Keratinocyte (primary cell): ENCODE data around the gene ATP8A1. TPM values are rescaled to one million over a fixed set of nuclear protein-coding genes. Genes with fewer than 3 reads are reported as not detected.

Source experiments
- DNase-seq: peaks from one replicate; pipeline ENCODE4 v3.0.0-alpha.2; 2011; ENCODE audit warnings: low read depth, missing footprints, low spot score
- FAIRE-seq: peaks from 2 replicates; lab custom pipeline; 2011; peaks lifted over from hg19 to GRCh38; lab: Jason Lieb, UNC
- H2AFZ ChIP-seq: 2 replicates; pipeline ENCODE4 v1.6.0; 2012; ENCODE audit warnings: low read length, control low read depth, inconsistent platforms; ENCODE audit not compliant: control insufficient read depth
- H3K27ac ChIP-seq: 2 replicates; pipeline ENCODE4 v1.5.1; 2011; ENCODE audit warnings: low read length; ENCODE audit not compliant: control insufficient read depth, insufficient read depth
- H3K27me3 ChIP-seq: 3 replicates; pipeline ENCODE4 v1.6.0; 2011; ENCODE audit warnings: low read length; ENCODE audit not compliant: control insufficient read depth, insufficient read depth; ENCODE audit errors: extremely low read depth
- H3K36me3 ChIP-seq, 2 experiments: 2 replicates in 1 of 2; 3 replicates in 1 of 2; pipeline ENCODE4 v1.5.1; 2011; ENCODE audit warnings: low read length in 2 of 2, mild to moderate bottlenecking in 1 of 2; ENCODE audit not compliant: control insufficient read depth in 2 of 2, insufficient read depth in 2 of 2; ENCODE audit errors: extremely low read depth in 1 of 2
- H3K4me1 ChIP-seq: 3 replicates; pipeline ENCODE4 v1.5.1; 2011; ENCODE audit warnings: low read length; ENCODE audit not compliant: control insufficient read depth, insufficient read depth; ENCODE audit errors: extremely low read depth
- H3K4me2 ChIP-seq: 3 replicates; pipeline ENCODE4 v1.6.0; 2011; ENCODE audit warnings: low read depth, low read length; ENCODE audit not compliant: control insufficient read depth, insufficient read depth; ENCODE audit errors: extremely low read depth
- H3K4me3 ChIP-seq, 3 experiments: fragments of 200-600 bp in 1 of 3; sonication (generic) in 1 of 3; 2 replicates in 2 of 3; 3 replicates in 1 of 3; pipeline ENCODE4 v1.5.1; 2011 to 2016; ENCODE audit warnings: low read length in 3 of 3, mild to moderate bottlenecking in 3 of 3, control low read depth in 2 of 3, inconsistent platforms in 1 of 3, low read depth in 1 of 3, mixed read lengths in 1 of 3, mixed run types in 1 of 3, moderate library complexity in 1 of 3; ENCODE audit not compliant: control insufficient read depth in 2 of 3, insufficient read depth in 2 of 3; ENCODE audit errors: extremely low read depth in 1 of 3
- H3K79me2 ChIP-seq: 2 replicates; pipeline ENCODE4 v1.6.0; 2012; ENCODE audit warnings: low read length; ENCODE audit not compliant: control insufficient read depth, insufficient read depth
- H3K9ac ChIP-seq: 3 replicates; pipeline ENCODE4 v1.6.0; 2011; ENCODE audit warnings: low read length; ENCODE audit not compliant: control insufficient read depth, insufficient read depth; ENCODE audit errors: extremely low read depth
- H3K9me1 ChIP-seq: 3 replicates; pipeline ENCODE4 v1.6.0; 2011; ENCODE audit warnings: low read length; ENCODE audit not compliant: control insufficient read depth, insufficient read depth; ENCODE audit errors: extremely low read depth
- H3K9me3 ChIP-seq: 2 replicates; pipeline ENCODE4 v1.5.1; 2012; ENCODE audit warnings: low read depth, low read length; ENCODE audit not compliant: control insufficient read depth
- H4K20me1 ChIP-seq: 3 replicates; pipeline ENCODE4 v1.6.0; 2011; ENCODE audit warnings: low read length; ENCODE audit not compliant: control insufficient read depth, insufficient read depth; ENCODE audit errors: extremely low read depth
- EZH2 ChIP-seq: IDR thresholded peaks from one replicate; pipeline ENCODE4 v1.6.1; 2012; ENCODE audit warnings: inconsistent platforms, mild to moderate bottlenecking, low read length, moderate library complexity
- dilution Hi-C: fragments of 300-500 bp; cut with MboI; formaldehyde crosslinking; loops from one replicate; pipeline ENCODE4 v1.7.0; 2020; ENCODE audit warnings: low sequenced_read_pairs; ENCODE audit not compliant: extremely low pct_ligation_motif_present
- polyA plus RNA-seq, 5 experiments: library from polyadenylated mRNA; depleted of rRNA in 3 of 5; stranded (reverse) in 3 of 5; stranded (forward) in 1 of 5; unstranded in 1 of 5; fragments of >200 nt; gene quantifications; 1 replicate in 1 of 5; 2 replicates in 3 of 5; 3 replicates in 1 of 5; pipeline versions ENCODE4 v1.2.1 to v1.2.3, GENCODE V29; 2011 to 2012; ENCODE audit warnings: missing spikeins in 2 of 5, low read depth in 1 of 5, low replicate concordance in 1 of 5
- TF ChIP-seq, protein P1 (sequence below), 3 experiments: IDR thresholded peaks in 1 of 3; conservative IDR thresholded peaks in 1 of 3; optimal IDR thresholded peaks in 1 of 3; 2 replicates in 2 of 3; 3 replicates in 1 of 3; pipeline versions ENCODE3 to v1.5.1; 2011; ENCODE audit warnings: low read length in 3 of 3, mild to moderate bottlenecking in 3 of 3, moderate library complexity in 2 of 3, control low read depth in 1 of 3, inconsistent platforms in 1 of 3; ENCODE audit not compliant: insufficient read depth in 2 of 3; ENCODE audit errors: extremely low read depth in 1 of 3

ATP8A1 gene
- polyA plus RNA-seq, 1 donor (not counting 4 experiments of a cell fraction or from before 2014, with no cell fraction given) = 0.20 TPM

DNA sequence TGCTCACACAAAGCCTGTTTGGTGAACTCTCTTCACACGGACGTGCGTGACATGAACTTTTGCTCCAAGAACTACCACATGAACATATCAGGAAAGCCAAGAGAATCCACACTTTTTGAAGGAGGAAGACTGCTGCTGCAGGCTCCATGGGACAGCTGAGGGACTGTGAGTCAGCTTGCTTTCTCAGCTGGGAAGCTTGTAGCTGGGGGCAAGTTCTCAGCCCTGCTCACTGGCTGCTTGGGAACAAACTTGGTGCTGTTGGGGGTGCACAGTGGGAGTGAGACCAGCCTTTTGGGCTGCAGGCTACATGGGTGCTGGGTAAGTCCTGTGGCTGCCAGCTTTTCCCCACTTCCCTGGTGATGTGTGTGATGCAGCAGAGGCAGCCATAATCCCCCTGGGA, 123.9 kb downstream of the ATP8A1 start:
- no peaks in the 10 kb centered on the region for H3K9me1 ChIP-seq
- TF ChIP-seq EZH2 = no peak
- TF ChIP-seq, protein P1, sequence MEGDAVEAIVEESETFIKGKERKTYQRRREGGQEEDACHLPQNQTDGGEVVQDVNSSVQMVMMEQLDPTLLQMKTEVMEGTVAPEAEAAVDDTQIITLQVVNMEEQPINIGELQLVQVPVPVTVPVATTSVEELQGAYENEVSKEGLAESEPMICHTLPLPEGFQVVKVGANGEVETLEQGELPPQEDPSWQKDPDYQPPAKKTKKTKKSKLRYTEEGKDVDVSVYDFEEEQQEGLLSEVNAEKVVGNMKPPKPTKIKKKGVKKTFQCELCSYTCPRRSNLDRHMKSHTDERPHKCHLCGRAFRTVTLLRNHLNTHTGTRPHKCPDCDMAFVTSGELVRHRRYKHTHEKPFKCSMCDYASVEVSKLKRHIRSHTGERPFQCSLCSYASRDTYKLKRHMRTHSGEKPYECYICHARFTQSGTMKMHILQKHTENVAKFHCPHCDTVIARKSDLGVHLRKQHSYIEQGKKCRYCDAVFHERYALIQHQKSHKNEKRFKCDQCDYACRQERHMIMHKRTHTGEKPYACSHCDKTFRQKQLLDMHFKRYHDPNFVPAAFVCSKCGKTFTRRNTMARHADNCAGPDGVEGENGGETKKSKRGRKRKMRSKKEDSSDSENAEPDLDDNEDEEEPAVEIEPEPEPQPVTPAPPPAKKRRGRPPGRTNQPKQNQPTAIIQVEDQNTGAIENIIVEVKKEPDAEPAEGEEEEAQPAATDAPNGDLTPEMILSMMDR (optimal IDR thresholded peaks at IDR 0.05 in 1 of 3, IDR thresholded peaks at IDR 0.05 in 1 of 3, conservative IDR thresholded peaks at IDR 0.05 in 1 of 3; ENCODE audit: extremely low read depth in 1 of 3, insufficient read depth in 2 of 3, low read length in 3 of 3) = no peak
- no peaks in the 10 kb centered on the region for H3K4me1 ChIP-seq
- DNase-seq = no peak
- H3K4me3 ChIP-seq = no peak overlapping the region
- no peaks in the 10 kb centered on the region for H4K20me1 ChIP-seq
- no peak overlapping the region for H3K9ac ChIP-seq
- H2AFZ ChIP-seq = no peak overlapping the region
- H3K79me2 ChIP-seq = no peaks in the 10 kb centered on the region
- H3K4me2 ChIP-seq = no peak overlapping the region
- no peak for FAIRE-seq
- no peaks in the 10 kb centered on the region for H3K9me3 ChIP-seq
- no peaks in the 10 kb centered on the region for H3K36me3 ChIP-seq
- dilution Hi-C loops = no loop called here
- H3K27me3 ChIP-seq = no peaks in the 10 kb centered on the region
- no peak overlapping the region for H3K27ac ChIP-seq

DNA sequence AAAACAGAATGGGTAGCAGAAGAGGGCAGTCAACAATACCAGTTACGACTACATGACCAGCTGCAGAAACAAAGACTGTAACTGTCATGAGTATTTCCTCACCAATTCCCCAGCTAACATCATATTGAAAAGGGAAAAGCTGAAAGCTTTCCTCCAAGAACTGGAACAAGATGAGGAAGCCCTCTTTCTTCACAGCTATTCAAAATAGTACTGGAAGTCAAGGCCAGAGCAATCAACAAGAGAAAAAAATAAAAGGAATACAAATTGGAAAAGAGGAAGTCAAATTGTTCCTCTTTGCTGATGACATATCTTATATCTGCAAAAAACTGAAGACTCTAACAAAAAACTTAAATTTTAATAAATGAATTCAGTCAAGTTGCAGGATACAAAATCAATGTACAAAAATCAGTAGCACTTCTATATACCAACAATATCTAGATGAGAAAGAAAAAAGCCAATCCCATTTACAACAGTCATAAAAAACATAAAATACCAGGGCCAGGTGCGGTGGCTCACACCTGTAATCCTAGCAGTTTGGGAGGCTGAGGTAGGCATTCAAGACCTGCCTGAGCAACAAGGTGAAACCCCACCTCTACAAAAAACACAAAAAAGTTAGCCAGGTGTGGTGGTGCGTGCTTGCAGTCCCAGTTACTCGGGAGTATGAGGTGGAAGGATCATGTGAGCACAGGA, 125.4 kb downstream of the ATP8A1 start:
- H3K9me3 ChIP-seq = no peaks in the 10 kb centered on the region
- no peak for DNase-seq
- no peak overlapping the region for H2AFZ ChIP-seq
- no peaks in the 10 kb centered on the region for H3K79me2 ChIP-seq
- H3K4me3 ChIP-seq = no peak overlapping the region
- no peaks in the 10 kb centered on the region for H3K36me3 ChIP-seq
- dilution Hi-C loops = no loop called here
- no peak overlapping the region for H3K27ac ChIP-seq
- H3K27me3 ChIP-seq = no peaks in the 10 kb centered on the region
- no peak overlapping the region for H3K4me2 ChIP-seq
- TF ChIP-seq, protein P1 (optimal IDR thresholded peaks at IDR 0.05 in 1 of 3, IDR thresholded peaks at IDR 0.05 in 1 of 3, conservative IDR thresholded peaks at IDR 0.05 in 1 of 3; ENCODE audit: extremely low read depth in 1 of 3, insufficient read depth in 2 of 3, low read length in 3 of 3) = no peak
- no peak for TF ChIP-seq EZH2
- no peaks in the 10 kb centered on the region for H4K20me1 ChIP-seq
- no peak for FAIRE-seq
- H3K4me1 ChIP-seq = no peaks in the 10 kb centered on the region
- H3K9ac ChIP-seq = no peak overlapping the region
- no peaks in the 10 kb centered on the region for H3K9me1 ChIP-seq
